T-cell (primary cell): ENCODE measurements around the gene FBXL2. TPM values are rescaled to one million over a fixed set of nuclear protein-coding genes. Genes with fewer than 3 reads are reported as not detected.
"Not testable (repeated sequence)": the region's sequence is repeated elsewhere in the genome, so short reads cannot be mapped to it uniquely, and the experiment has no call there.

Source experiments
- ATAC-seq, 4 experiments: fragments of 200-7000 bp in 3 of 4; fragments of 150-1000 bp in 1 of 4; cut with Tn5 transposase; replicated peaks in 1 of 4; 1 replicate in 3 of 4; 2 replicates in 1 of 4; pipeline ENCODE4 v1.10.0; 2021; ENCODE audit warnings: moderate library complexity in 3 of 4, mild to moderate bottlenecking in 2 of 4, moderate number of reproducible peaks in 1 of 4
- CTCF ChIA-PET, 2 donors: fragments of 300-600 bp; sonication (Branson Sonifier 250); formaldehyde crosslinking; loops; one replicate each; lab custom pipeline; 2022; ENCODE audit warnings: antibody characterized with exemption in 2 of 2; lab: Charles Lee
- POLR2A ChIA-PET, 2 donors: fragments of 300-600 bp; sonication (Branson Sonifier 250); formaldehyde crosslinking; loops; one replicate each; lab custom pipeline; 2022; ENCODE audit warnings: antibody characterized with exemption in 2 of 2; lab: Charles Lee
- DNase-seq, 35 experiments: peaks; one replicate each; pipeline versions ENCODE4 v3.0.0 to v3.0.0-alpha.2; 2013 to 2023
- H3K27ac ChIP-seq: one replicate; pipeline ENCODE4 v1.5.1; 2013; ENCODE audit warnings: low read length
- H3K27me3 ChIP-seq, 2 experiments: replicated peaks in 1 of 2; 1 replicate in 1 of 2; 2 replicates in 1 of 2; pipeline versions ENCODE4 v1.6.1 to v1.7.0; 2013; ENCODE audit warnings: low read length in 1 of 2, mixed read lengths in 1 of 2; ENCODE audit not compliant: control insufficient read depth in 2 of 2, insufficient read depth in 2 of 2; ENCODE audit errors: extremely low read depth in 1 of 2
- H3K36me3 ChIP-seq, 2 donors: 1 replicate in 1 of 2; 2 replicates in 1 of 2; pipeline versions ENCODE4 v1.6.1 to v1.7.0; 2013; ENCODE audit warnings: low read length in 1 of 2; ENCODE audit not compliant: control insufficient read depth in 2 of 2, insufficient read depth in 1 of 2; ENCODE audit errors: extremely low read depth in 1 of 2
- H3K4me1 ChIP-seq, 2 experiments: 1 replicate in 1 of 2; 2 replicates in 1 of 2; pipeline versions ENCODE4 v1.6.1 to v1.7.0; 2013; ENCODE audit warnings: low read length in 2 of 2, mixed read lengths in 1 of 2; ENCODE audit not compliant: insufficient read depth in 2 of 2, control insufficient read depth in 1 of 2; ENCODE audit errors: extremely low read depth in 1 of 2
- H3K4me3 ChIP-seq, 2 donors: 1 replicate in 1 of 2; 2 replicates in 1 of 2; pipeline versions ENCODE4 v1.5.1 to v1.7.0; 2013; ENCODE audit warnings: mild to moderate bottlenecking in 2 of 2, low read length in 1 of 2, moderate library complexity in 1 of 2; ENCODE audit not compliant: control insufficient read depth in 1 of 2; ENCODE audit errors: extremely low read depth in 1 of 2
- H3K9me3 ChIP-seq: 2 replicates; pipeline ENCODE4 v1.7.0; 2013
- H3K27ac Mint-ChIP-seq, 2 donors: one replicate each; pipeline ENCODE4 v1.8.0; 2020 to 2021; ENCODE audit warnings: mild to moderate bottlenecking in 2 of 2, mixed read lengths in 2 of 2
- H3K27me3 Mint-ChIP-seq, 2 donors: one replicate each; pipeline ENCODE4 v1.8.0; 2021 to 2022; ENCODE audit warnings: mixed read lengths in 2 of 2
- H3K36me3 Mint-ChIP-seq: one replicate; pipeline ENCODE4 v1.8.0; 2021; ENCODE audit warnings: mixed read lengths
- H3K4me1 Mint-ChIP-seq, 3 donors: one replicate each; pipeline ENCODE4 v1.8.0; 2020 to 2022; ENCODE audit warnings: mixed read lengths in 3 of 3, mild to moderate bottlenecking in 1 of 3
- H3K4me3 Mint-ChIP-seq, 3 donors: one replicate each; pipeline ENCODE4 v1.8.0; 2020 to 2022; ENCODE audit warnings: mild to moderate bottlenecking in 3 of 3, mixed read lengths in 3 of 3, moderate library complexity in 3 of 3
- H3K9me3 Mint-ChIP-seq, 3 donors: one replicate each; pipeline ENCODE4 v1.8.0; 2020 to 2022; ENCODE audit warnings: mixed read lengths in 3 of 3
- WGBS: methylation state at CpG from one replicate; pipeline ENCODE4 v1.1.5; 2013; ENCODE audit warnings: missing lambda C conversion rate; ENCODE audit not compliant: insufficient coverage; 5-methylcytosine and 5-hydroxymethylcytosine counted together
- total RNA-seq, 35 experiments: library from RNA in 6 of 35; stranded (reverse) in 6 of 35; fragments of 120-200 nt in 1 of 35; gene quantifications; one replicate each; pipeline versions ENCODE4 v1.2.1 to v1.2.4 and lab custom pipeline; 2013 to 2026

Gene FBXL2
- total RNA-seq, 5 donors from 2014 or later (not counting 1 experiment from before 2014, with no cell fraction given): 0.39 TPM; not detected in 4

- Histone ChIP-seq H3K4me1 (no peaks in the 10 kb centered on the region), H3K4me3 (no peak overlapping the region), H3K27ac (no peak overlapping the region), H3K27me3 (no peaks in the 10 kb centered on the region), H3K36me3 (peaks cover 1 to 85% of the 10 kb centered on the region in 2 donors), H3K9me3 (no peaks in the 10 kb centered on the region)
- no peaks in the 10 kb centered on the region for H3K27me3 Mint-ChIP-seq
- no peak overlapping the region for H3K27ac Mint-ChIP-seq
- no CpG with 5 or more reads among the region's 6 CpGs for WGBS
- POLR2A ChIA-PET: interaction anchor here in 1 of 2 donors (0.6 kb wide), 1 partner anchor 445 kb away, joined by 4 read pairs; no protein-coding TSS in a partner anchor
- no peaks in the 10 kb centered on the region for H3K9me3 Mint-ChIP-seq
- no peaks in the 10 kb centered on the region for H3K4me1 Mint-ChIP-seq
- CTCF ChIA-PET: no interaction called here
- no peak for ATAC-seq
- H3K36me3 Mint-ChIP-seq: peaks cover 59% of the 10 kb centered on the region
- DNase-seq: no peak
- no peak overlapping the region for H3K4me3 Mint-ChIP-seq
Measured at GRCh38 chr3:33403756-33404155, 126.5 kb downstream of the FBXL2 start.

GRCh38 chr3:33410816-33411215 lies 133.6 kb downstream of the FBXL2 start:
- H3K27me3 ChIP-seq, ATAC-seq, H3K27ac ChIP-seq, H3K4me3 Mint-ChIP-seq, H3K27ac Mint-ChIP-seq, H3K9me3 ChIP-seq, CTCF ChIA-PET, H3K9me3 Mint-ChIP-seq, DNase-seq, H3K4me1 Mint-ChIP-seq, H3K4me3 ChIP-seq, H3K4me1 ChIP-seq, H3K27me3 Mint-ChIP-seq: not testable (repeated sequence)
- WGBS: no CpG with 5 or more reads among the region's 3 CpGs
- H3K36me3 ChIP-seq: peaks cover 3 to 72% of the 10 kb centered on the region in 2 donors
- POLR2A ChIA-PET: interaction anchor here in 1 of 2 donors (0.7 to 0.9 kb wide), 2 partner anchors 56 to 602 kb away, joined by 5 to 8 read pairs; no protein-coding TSS in a partner anchor
- peaks cover 58% of the 10 kb centered on the region for H3K36me3 Mint-ChIP-seq

- H3K36me3 ChIP-seq: peaks cover 0 to 51% of the 10 kb centered on the region in 2 donors
- Mint-ChIP-seq H3K4me1 (peaks cover 0 to 18% (median 14%) of the 10 kb centered on the region in 3 donors), H3K9me3 (no peaks in the 10 kb centered on the region), H3K27ac (no peak overlapping the region), H3K27me3 (no peaks in the 10 kb centered on the region), H3K4me3 (no peak overlapping the region), H3K36me3 (peaks cover 61% of the 10 kb centered on the region)
- no peak for ATAC-seq
- no peaks in the 10 kb centered on the region for H3K27me3 ChIP-seq
- no peak overlapping the region for H3K27ac ChIP-seq
- H3K4me3 ChIP-seq: no peak overlapping the region
- ChIA-PET CTCF (no interaction called here), POLR2A (interaction anchor here in 1 of 2 donors (0.7 kb wide), 1 partner anchor 22 kb away, joined by 3 read pairs; no protein-coding TSS in a partner anchor)
- DNase-seq: no peak
- no peaks in the 10 kb centered on the region for H3K4me1 ChIP-seq
- no CpG with 5 or more reads among the region's 3 CpGs for WGBS
- H3K9me3 ChIP-seq: no peaks in the 10 kb centered on the region
Measured at GRCh38 chr3:33417066-33417673, 139.9 kb downstream of the FBXL2 start.

GRCh38 chr3:33419948-33420347 lies 142.7 kb downstream of the FBXL2 start:
- no peak overlapping the region for H3K4me3 ChIP-seq
- peaks cover 0 to 18% (median 11%) of the 10 kb centered on the region in 3 donors for H3K4me1 Mint-ChIP-seq
- ATAC-seq (no peak), DNase-seq (no peak)
- no peaks in the 10 kb centered on the region for H3K27me3 ChIP-seq
- no CpG with 5 or more reads among the region's 1 CpG for WGBS
- ChIA-PET POLR2A (no interaction called here), CTCF (interaction anchor here in 1 of 2 donors (0.6 kb wide), 1 partner anchor 10 kb away, joined by 3 read pairs; no protein-coding TSS in a partner anchor)
- H3K27ac ChIP-seq: no peak overlapping the region
- no peaks in the 10 kb centered on the region for H3K27me3 Mint-ChIP-seq
- no peaks in the 10 kb centered on the region for H3K9me3 Mint-ChIP-seq
- peaks cover 5 to 43% of the 10 kb centered on the region in 2 donors for H3K36me3 ChIP-seq
- H3K36me3 Mint-ChIP-seq: peaks cover 59% of the 10 kb centered on the region
- no peaks in the 10 kb centered on the region for H3K4me1 ChIP-seq
- peak overlapping the region in 1 of 2 donors; percentile 52 for H3K27ac Mint-ChIP-seq
- H3K9me3 ChIP-seq: no peaks in the 10 kb centered on the region
- H3K4me3 Mint-ChIP-seq: peak overlapping the region in 1 of 3 donors; percentile 24

GRCh38 chr3:33420966-33421365 lies 143.7 kb downstream of the FBXL2 start:
- Histone ChIP-seq H3K27me3 (no peaks in the 10 kb centered on the region), H3K4me1 (no peaks in the 10 kb centered on the region), H3K36me3 (peaks cover 5 to 40% of the 10 kb centered on the region in 2 donors), H3K27ac (no peak overlapping the region), H3K4me3 (no peak overlapping the region), H3K9me3 (no peaks in the 10 kb centered on the region)
- ChIA-PET CTCF (no interaction called here), POLR2A (no interaction called here)
- Mint-ChIP-seq H3K4me3 (no peak overlapping the region), H3K4me1 (peaks cover 0 to 21% (median 9%) of the 10 kb centered on the region in 3 donors), H3K9me3 (no peaks in the 10 kb centered on the region), H3K27me3 (no peaks in the 10 kb centered on the region), H3K27ac (no peak overlapping the region), H3K36me3 (peaks cover 59% of the 10 kb centered on the region)
- DNase-seq (no peak), ATAC-seq (no peak)
- no CpG with 5 or more reads among the region's 2 CpGs for WGBS

GRCh38 chr3:33424606-33425452 lies 147.6 kb downstream of the FBXL2 start:
- no peak overlapping the region for H3K27ac ChIP-seq
- H3K4me1 Mint-ChIP-seq: peaks cover 37 to 42% (median 38%) of the 10 kb centered on the region in 3 donors
- H3K4me3 ChIP-seq: no peak overlapping the region
- no peaks in the 10 kb centered on the region for H3K27me3 Mint-ChIP-seq
- no peaks in the 10 kb centered on the region for H3K27me3 ChIP-seq
- ChIA-PET CTCF (interaction anchor here in 1 of 2 donors (0.7 kb wide), 2 partner anchors 45 to 375 kb away, joined by 3 to 5 read pairs; no protein-coding TSS in a partner anchor), POLR2A (no interaction called here)
- ATAC-seq (no peak), DNase-seq (no peak)
- no peak overlapping the region for H3K27ac Mint-ChIP-seq
- H3K9me3 Mint-ChIP-seq: no peaks in the 10 kb centered on the region
- no peak overlapping the region for H3K4me3 Mint-ChIP-seq
- peaks cover 5 to 28% of the 10 kb centered on the region in 2 donors for H3K36me3 ChIP-seq
- H3K4me1 ChIP-seq: peaks cover 0 to 5% of the 10 kb centered on the region in 2 experiments
- 100% methylated on average over 2 of the region's 10 CpGs for WGBS
- H3K36me3 Mint-ChIP-seq: peaks cover 37% of the 10 kb centered on the region
- no peaks in the 10 kb centered on the region for H3K9me3 ChIP-seq
